Umbilical cord (tissue), 2 donors: ENCODE measurements around the gene PCBP2. TPM values are rescaled to one million over a fixed set of nuclear protein-coding genes. Genes with fewer than 3 reads are reported as not detected.

ENCODE experiments used
- DNase-seq: peaks from one replicate; pipeline ENCODE4 v3.0.0-alpha.2; 2015; ENCODE audit warnings: low spot score
- total RNA-seq: library from RNA; depleted of rRNA; stranded (reverse); fragments of >200 nt; gene quantifications from one replicate; pipeline ENCODE4 v1.2.3, GENCODE V29; 2014; ENCODE audit warnings: low replicate concordance; ENCODE audit not compliant: insufficient read depth

Gene PCBP2
- total RNA-seq, 1 donor from 2014 or later, result 284 TPM

- DNase-seq, result peak; percentile 90
These were observed 56.8 kb downstream of the PCBP2 start for GRCh38 chr12:53508534-53509170.

- DNase-seq, result no peak
These were observed 58.4 kb downstream of the PCBP2 start for GRCh38 chr12:53510181-53510812.

- DNase-seq, result no peak
These were observed 62.0 kb downstream of the PCBP2 start for GRCh38 chr12:53513712-53514410.

GRCh38 chr12:53514628-53515290, 62.9 kb downstream of the PCBP2 start:
- DNase-seq, result no peak

- no peak for DNase-seq
These were observed 63.4 kb downstream of the PCBP2 start for GRCh38 chr12:53515291-53515680.

- DNase-seq, result no peak
These were observed 65.0 kb downstream of the PCBP2 start for GRCh38 chr12:53516758-53517455.

- DNase-seq, result no peak
These were observed 66.5 kb downstream of the PCBP2 start for GRCh38 chr12:53518381-53518780.

GRCh38 chr12:53523131-53523530, 71.2 kb downstream of the PCBP2 start:
- DNase-seq, result no peak

- DNase-seq, result no peak
These were observed 72.6 kb downstream of the PCBP2 start for GRCh38 chr12:53524476-53524875.

GRCh38 chr12:53530061-53530460, 78.2 kb downstream of the PCBP2 start:
- DNase-seq, result no peak

Other genes with a start within 250 kb of the PCBP2 start
- gene ITGB7, start 244.9 kb upstream of the PCBP2 start, total RNA-seq, result not detected
- 5.8 TPM for gene RARG, start 219.9 kb upstream of the PCBP2 start, total RNA-seq
- 8.4 TPM for gene ESPL1, start 183.8 kb upstream of the PCBP2 start, total RNA-seq
- 454 TPM for gene PFDN5, start 156.6 kb upstream of the PCBP2 start, total RNA-seq
- gene MYG1, start 152.4 kb upstream of the PCBP2 start, total RNA-seq, result 17.8 TPM
- gene AAAS, start 130.5 kb upstream of the PCBP2 start, total RNA-seq, result 38.3 TPM
- gene SP7, start 115.7 kb upstream of the PCBP2 start, total RNA-seq, result 0.24 TPM
- 28.6 TPM for gene SP1, start 71.9 kb upstream of the PCBP2 start, total RNA-seq
- not detected for gene AMHR2, start 28.2 kb upstream of the PCBP2 start, total RNA-seq
- 26.0 TPM for gene PRR13, start 10.4 kb upstream of the PCBP2 start, total RNA-seq
- gene MAP3K12, start 47.4 kb downstream of the PCBP2 start, total RNA-seq, result 10.8 TPM
- 21.7 TPM for gene TARBP2, start 49.2 kb downstream of the PCBP2 start, total RNA-seq
- gene NPFF, start 55.4 kb downstream of the PCBP2 start, total RNA-seq, result not detected
- gene ATF7, start 174.3 kb downstream of the PCBP2 start, total RNA-seq, result 15.4 TPM
- gene ATP5MC2, start 224.0 kb downstream of the PCBP2 start, total RNA-seq, result 89.1 TPM